DMS 273 (cell line): ENCODE data around the gene RPS6KB2.

Source experiments
- DNase-seq: peaks from one replicate; lab custom pipeline; 2025; ENCODE audit not compliant: unreplicated experiment; lab: John Stamatoyannopoulos, UW

RPS6KB2 gene

GRCh38 chr11:67428052-67429001 lies at the start of gene RPS6KB2:
TSS of gene RPS6KB2 (plus strand) at chr11:67428494. CDS start at chr11:67428546, 52 bp downstream.
- peak; percentile 98 for DNase-seq

DNA sequence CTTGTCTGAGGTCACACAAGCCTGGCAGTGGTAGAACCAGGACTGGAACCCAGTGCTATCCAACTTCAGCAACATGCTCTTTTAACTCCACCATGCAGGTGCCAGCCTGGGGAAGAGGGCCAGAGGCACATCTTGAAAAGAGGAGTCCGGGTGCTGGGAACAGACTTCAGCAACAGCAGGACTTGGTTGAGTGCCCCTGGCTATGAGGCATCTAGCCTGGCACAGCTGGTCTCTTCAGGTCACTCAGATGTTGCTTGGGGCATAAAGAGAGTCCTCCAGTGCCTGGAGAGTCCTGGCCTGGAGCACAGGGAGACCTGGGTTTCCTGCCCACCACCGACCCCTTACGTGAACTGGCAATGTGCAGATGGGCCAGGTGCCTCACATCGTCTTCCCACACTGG lies 49.8 kb upstream of the RPS6KB2 start:
- no peak for DNase-seq

DNA sequence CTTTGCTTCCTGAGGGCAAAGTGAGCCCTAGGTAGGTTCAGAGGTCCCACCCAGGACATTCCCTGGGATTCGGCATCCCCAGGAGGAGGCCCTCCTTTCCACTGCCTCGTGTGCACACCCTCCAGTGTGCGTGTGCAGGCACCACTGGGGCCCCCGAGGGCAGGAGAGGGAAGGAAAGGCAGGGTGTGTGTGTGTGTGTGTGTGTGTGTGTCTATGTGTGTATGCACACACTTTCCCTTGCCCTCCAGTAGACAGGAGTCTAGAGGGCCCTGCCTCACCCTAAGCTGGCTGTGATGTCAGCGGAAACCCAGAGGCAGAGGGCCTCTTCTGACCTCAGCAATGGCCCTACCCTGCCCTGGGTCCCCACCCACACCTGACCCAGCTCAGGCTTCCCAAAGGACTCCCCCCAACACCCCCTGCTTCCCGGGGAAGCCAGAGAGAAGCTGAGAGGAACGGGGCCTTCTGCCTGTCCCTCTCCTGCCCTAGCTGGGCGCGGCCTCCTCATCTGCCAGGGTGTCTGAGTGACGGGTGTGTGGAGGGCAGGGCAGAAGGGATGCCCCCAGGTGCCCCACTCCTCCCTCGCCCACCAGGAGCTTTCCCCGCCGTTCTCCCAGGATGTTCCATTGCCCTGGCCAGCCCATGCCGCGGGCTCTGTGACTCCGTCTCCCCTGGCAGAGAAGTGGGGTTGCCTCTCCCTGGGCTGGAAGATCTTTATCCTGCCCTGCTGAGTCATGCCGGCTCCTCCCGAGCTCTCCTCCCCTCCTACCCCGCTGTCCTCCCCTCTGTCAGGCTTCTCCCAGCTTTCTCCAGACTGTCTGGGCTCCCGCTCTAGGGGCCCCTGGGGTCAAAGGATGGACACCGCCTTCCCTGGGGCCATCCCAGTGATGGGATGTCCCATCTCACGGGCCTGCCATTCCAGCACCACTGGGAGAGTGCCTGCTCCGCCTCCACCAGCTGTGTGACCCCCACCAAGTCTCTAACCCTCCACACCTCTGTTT lies 48.9 kb upstream of the RPS6KB2 start:
- DNase-seq: no peak

DNA sequence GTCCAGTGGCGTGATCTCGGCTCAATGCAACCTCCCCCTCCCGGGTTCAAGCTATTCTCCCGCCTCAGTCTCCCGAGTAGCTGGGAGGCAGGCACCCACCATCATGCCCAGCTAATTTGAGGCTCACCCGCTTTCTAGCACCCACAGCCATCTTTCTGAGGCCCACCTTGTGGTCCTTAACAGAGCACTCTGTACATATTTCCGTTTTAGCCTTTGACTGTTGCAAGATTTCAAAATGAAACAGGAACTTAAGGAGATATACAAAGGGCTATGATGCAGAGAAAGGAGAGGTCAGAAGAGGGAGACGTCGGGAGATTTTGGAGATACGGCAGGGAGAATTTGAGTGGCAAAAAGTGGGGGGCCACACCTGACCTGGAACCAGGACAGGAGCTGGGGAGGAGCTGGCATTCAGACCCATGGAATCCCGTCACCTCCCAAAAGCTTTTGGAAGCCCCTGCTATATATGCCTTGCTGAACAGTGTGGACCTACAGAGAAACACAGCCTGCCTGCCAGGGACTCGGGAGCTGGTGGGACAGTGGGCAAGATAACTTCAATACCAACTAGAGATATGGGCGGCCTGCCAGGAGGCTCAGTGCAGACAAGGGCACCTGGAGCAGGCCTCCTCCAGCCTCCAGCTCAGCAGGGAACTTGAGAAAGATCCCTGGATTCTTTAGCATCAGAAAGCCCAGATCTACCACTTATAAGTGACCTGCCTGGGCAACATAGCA lies 46.9 kb upstream of the RPS6KB2 start:
- DNase-seq: no peak

- DNase-seq: peak; percentile 79
Observed at GRCh38 chr11:67382276-67383136, 45.8 kb upstream of the RPS6KB2 start.

DNA sequence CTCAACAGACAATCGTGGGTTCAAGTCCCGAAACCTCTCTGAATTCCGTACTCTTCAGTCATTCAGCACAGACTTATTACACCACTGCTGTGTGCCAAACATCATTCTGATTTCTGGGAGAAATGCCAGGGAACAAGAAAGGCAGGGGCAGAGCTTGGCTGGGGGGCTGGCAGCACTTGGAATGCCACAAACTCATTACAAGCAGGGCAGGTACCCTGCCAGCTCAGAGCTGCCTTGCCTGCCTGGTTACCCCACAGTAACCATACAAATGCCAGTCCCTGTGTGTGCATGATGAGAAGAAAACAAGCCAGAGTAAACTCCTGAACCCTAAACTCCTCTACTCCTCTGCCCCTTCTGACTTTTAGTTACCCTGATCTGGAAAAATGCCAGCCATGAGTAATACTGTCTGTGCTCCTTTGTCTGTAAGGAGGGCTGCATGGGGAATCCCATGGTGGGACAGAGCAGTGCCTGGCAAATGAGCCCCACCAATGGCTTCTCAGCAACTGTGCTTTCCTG lies 43.4 kb upstream of the RPS6KB2 start:
- peak; percentile 57 for DNase-seq

DNA sequence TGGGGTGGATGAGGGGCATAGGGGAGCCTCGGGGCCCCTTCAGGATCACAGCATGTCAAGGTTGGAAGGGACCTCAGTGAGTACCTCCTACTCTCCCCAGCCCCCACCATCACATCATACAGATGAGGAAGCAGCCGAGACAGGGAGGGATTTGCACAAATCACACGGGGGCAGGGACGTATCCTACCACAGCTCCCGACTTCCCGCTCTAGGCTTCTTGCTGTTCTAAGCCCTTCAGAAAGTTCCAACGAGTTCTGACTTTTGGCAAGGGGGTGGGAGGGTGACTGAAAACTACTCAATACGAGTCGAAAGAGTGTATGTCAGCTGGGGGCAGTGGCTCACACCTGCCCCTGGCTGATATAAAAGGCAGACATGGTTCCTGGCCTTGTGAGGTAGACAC lies 41.2 kb upstream of the RPS6KB2 start:
- DNase-seq: no peak

DNA sequence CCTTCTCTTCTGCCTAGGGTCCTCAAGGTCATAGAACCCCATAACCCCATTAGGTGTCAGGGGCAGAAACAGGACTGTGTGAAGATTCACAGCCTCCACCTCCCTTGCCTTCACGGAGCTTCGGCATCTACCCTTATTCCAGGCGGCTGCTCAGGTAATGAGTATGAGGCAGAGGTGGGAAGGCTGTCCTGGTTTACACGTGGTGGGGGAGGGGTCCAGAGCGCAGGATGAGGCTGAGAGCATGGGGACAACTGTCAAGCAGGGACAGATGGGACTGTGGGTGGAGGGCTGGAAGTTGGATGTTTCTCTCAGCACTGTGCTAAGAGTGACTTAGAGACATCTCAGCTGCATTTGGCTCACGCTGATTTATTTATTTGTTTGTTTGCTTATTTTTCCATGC lies 40.8 kb upstream of the RPS6KB2 start:
- no peak for DNase-seq

GRCh38 chr11:67389477-67389876 lies 38.8 kb upstream of the RPS6KB2 start:
- DNase-seq: peak; percentile 53

DNA sequence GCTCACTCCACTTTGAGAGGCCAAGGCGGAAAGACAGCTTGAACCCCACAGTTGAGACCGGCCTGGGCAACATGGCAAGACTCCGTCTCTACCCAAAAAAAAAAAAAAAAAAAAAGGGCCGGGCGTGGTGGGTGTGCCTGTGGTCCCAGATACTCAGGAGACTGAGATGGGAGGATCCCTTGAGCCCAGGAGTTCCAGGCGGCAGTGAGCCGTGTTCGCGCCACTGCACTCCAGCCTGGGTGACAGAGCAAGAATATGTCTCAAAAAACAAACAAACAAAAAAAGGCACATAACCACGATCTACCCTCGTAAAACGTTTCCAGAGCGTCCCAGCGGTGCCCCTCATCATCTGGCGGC lies 37.4 kb upstream of the RPS6KB2 start:
- DNase-seq: no peak

DNA sequence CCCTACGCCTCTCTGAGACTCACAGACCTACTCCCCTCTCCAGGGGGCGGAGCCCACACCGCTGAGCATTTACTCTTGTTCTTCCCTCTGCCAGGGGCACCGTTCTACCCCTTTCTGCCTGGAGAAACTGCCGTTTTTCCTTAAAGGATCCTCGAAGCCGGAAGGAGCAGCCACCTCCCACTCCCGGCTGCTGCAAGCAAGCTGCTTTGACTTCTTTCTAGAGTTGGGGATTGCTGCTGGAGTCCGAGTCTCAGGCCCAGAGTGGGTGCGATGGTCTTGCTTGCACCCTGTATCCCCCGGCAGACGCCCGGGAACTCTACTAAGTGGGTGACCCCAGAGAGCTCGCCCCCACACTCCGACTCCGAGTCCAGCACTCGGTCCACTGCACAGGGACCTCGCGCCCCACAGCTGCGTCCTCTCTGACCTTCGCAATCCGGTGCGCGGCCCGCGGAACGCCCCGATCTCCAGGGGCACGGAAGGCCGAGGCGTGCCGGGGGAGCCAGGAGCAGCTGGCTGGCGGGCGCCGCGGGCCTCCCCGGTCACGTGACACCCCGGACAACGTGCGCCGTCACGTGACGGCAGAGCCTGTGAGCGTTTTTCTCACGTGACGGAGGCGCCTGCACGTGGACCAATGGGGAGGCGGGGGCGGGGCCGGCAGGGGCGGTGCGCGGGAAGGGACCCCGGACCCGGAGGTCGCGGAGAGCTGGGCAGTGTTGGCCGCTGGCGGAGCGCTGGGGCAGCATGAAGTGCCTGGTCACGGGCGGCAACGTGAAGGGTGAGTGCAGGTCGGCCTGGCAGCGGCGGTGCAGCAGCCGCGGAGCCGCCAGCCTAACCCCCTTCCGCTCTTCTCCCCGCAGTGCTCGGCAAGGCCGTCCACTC lies 36.8 kb upstream of the RPS6KB2 start, which contains the start of gene RAD9A:
Gene RAD9A (plus strand): TSS at position 683 of the 879 bp plus-strand sequence. CDS start 59 bp downstream, at position 742.
- DNase-seq: peak; percentile 97

GRCh38 chr11:67392183-67392715 lies 36.0 kb upstream of the RPS6KB2 start:
- DNase-seq: peak; percentile 52

GRCh38 chr11:67393437-67393836 lies 34.9 kb upstream of the RPS6KB2 start:
- DNase-seq: no peak

DNA sequence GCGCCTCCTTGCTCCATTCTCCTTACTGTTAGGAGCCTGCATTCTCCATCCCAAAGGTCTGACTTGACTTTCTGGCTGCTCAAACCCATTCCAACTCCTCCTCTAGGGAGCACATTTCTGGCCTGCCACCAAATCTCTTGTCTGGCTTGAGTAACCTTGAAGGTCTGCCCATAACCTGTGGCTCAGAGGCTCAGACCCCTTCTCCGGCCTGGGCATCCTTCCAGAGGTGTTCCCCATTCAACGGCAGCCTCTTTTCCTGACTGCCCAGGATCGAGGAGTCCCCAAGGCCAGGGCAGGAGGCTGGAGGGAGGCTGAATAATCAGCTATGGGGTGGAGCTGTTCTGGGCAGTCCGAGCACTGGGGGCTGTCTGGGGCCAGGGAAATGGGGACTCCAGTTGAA lies 34.3 kb upstream of the RPS6KB2 start:
- no peak for DNase-seq

DNA sequence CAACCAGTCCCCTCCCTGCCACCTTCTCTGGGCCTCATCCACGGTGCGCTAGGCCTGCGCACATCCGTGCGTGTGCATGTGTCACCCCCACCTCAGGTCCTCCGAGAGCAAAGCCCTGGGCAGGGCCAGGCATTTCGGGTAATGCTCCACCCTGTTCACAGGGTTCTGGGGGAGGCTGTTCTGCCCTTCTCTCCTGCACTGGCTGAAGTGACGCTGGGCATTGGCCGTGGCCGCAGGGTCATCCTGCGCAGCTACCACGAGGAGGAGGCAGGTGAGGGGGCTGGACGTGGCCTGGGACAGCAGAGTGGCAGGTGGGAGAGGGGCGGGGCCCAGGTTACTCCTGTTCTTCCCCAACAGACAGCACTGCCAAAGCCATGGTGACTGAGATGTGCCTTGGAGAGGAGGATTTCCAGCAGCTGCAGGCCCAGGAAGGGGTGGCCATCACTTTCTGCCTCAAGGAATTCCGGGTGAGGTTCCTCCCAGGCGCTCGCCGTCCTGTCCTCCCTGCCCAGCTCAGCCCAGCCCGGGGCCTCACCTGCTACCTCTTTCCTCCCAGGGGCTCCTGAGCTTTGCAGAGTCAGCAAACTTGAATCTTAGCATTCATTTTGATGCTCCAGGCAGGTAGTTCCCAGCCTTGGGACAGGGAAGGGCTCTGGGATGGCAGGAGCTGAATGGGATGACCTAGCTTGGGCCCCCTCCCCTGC lies 32.6 kb upstream of the RPS6KB2 start:
- no peak for DNase-seq

- DNase-seq: no peak
Observed at GRCh38 chr11:67396259-67396581, 32.1 kb upstream of the RPS6KB2 start.

- no peak for DNase-seq
Observed at GRCh38 chr11:67396587-67397389, 31.5 kb upstream of the RPS6KB2 start.
